ENCODE data around the gene CYSRT1.
A peak's percentile ranks its signal among the peaks of the same experiment; 100 is the strongest.

Gene CYSRT1

DNA sequence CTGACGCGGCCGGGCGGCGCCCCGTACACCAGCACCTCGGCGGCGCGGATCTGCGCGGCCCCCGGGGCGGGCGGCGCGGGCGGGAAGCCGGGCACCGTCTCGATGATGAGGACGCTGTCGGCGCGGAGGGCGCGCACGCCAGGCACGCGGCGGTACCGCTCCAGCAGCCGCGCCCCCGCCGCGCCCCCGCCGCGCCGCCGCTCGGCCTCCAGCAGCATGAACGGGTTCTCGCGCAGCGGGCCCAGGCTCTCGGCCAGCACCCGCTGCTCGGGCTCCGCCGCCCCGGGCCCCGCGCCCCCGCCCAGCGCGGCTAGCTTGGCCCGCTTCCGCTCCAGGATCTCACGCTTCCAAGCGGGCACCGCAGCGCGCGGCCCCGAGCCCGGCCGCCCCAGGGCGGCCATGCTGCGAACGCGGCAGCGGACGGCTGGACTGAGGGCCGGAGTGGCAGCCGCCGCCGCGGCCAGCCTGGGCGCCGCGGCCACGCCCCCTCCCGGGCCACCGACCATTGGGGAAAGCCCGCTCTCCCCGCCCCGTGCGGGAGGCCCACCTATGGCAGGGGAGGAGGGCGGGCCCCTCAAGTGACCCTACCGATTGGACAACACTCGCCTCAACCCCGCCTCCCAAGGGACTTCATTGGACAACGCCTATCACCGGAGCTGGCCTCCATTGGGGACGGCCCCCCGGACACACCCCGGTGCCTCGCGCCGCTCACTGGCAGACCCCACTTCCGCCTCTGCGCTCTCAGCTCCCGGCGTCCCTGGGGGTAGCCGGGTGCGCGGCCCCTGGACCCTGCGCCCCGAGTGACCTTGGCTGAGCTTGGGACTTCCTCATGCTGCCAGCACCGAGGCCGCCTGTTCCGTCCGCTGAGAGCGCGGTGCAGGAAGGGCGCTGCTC lies 24.4 kb upstream of the CYSRT1 start, which contains the start of gene TPRN (continued):
- TF ChIP-seq ZNF558 (tag by site-specific recombination; IDR thresholded peaks at IDR 0.05), result no peak
- TF ChIP-seq ZNF654 (tag by site-specific recombination; IDR thresholded peaks at IDR 0.05; ENCODE audit: low read depth), result no peak
- no peak for TF ChIP-seq ZNF146 (tag by site-specific recombination; IDR thresholded peaks at IDR 0.05)
- TF ChIP-seq RBAK (tag by site-specific recombination; IDR thresholded peaks at IDR 0.05), result no peak
- no peak for TF ChIP-seq ZNF692 (tag by site-specific recombination; IDR thresholded peaks at IDR 0.05)
- no peak for TF ChIP-seq ZNF555 (tag by site-specific recombination; conservative IDR thresholded peaks at IDR 0.05)
- no peak for TF ChIP-seq YY2 (tag by site-specific recombination; IDR thresholded peaks at IDR 0.05)
- TF ChIP-seq, protein P1, sequence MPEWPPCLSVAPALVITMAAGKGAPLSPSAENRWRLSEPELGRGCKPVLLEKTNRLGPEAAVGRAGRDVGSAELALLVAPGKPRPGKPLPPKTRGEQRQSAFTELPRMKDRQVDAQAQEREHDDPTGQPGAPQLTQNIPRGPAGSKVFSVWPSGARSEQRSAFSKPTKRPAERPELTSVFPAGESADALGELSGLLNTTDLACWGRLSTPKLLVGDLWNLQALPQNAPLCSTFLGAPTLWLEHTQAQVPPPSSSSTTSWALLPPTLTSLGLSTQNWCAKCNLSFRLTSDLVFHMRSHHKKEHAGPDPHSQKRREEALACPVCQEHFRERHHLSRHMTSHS (tag by site-specific recombination; IDR thresholded peaks at IDR 0.05), result no peak
- TF ChIP-seq ZNF792 (tag by site-specific recombination; IDR thresholded peaks at IDR 0.05), result no peak
- no peak for TF ChIP-seq ZNF514 (tag by site-specific recombination; IDR thresholded peaks at IDR 0.05)
- no peak for TF ChIP-seq ZNF677 (tag by site-specific recombination; IDR thresholded peaks at IDR 0.05)
- TF ChIP-seq, protein P2, sequence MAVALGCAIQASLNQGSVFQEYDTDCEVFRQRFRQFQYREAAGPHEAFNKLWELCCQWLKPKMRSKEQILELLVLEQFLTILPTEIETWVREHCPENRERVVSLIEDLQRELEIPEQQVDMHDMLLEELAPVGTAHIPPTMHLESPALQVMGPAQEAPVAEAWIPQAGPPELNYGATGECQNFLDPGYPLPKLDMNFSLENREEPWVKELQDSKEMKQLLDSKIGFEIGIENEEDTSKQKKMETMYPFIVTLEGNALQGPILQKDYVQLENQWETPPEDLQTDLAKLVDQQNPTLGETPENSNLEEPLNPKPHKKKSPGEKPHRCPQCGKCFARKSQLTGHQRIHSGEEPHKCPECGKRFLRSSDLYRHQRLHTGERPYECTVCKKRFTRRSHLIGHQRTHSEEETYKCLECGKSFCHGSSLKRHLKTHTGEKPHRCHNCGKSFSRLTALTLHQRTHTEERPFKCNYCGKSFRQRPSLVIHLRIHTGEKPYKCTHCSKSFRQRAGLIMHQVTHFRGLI (tag by site-specific recombination; IDR thresholded peaks at IDR 0.05), result no peak
- TF ChIP-seq TRIM28 (IDR thresholded peaks at IDR 0.05; ENCODE audit: borderline replicate concordance, low read length), result no peak
- TF ChIP-seq ZNF239 (tag by site-specific recombination; IDR thresholded peaks at IDR 0.05), result no peak
- no peak for TF ChIP-seq ZNF24 (tag by site-specific recombination; IDR thresholded peaks at IDR 0.05)
- peak; percentile 26; the same call in 1 of the 2 replicates for TF ChIP-seq ZNF513 (tag by site-specific recombination; IDR thresholded peaks at IDR 0.05)
- no peak for TF ChIP-seq ZNF138 (tag by site-specific recombination; IDR thresholded peaks at IDR 0.05; ENCODE audit: borderline replicate concordance)
- TF ChIP-seq, protein P3, sequence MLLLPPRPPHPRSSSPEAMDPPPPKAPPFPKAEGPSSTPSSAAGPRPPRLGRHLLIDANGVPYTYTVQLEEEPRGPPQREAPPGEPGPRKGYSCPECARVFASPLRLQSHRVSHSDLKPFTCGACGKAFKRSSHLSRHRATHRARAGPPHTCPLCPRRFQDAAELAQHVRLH (tag by site-specific recombination; IDR thresholded peaks at IDR 0.05), result no peak
- TF ChIP-seq KLF8 (tag by site-specific recombination; IDR thresholded peaks at IDR 0.05), result peak; percentile 92
- TF ChIP-seq ZNF48 (tag by site-specific recombination; IDR thresholded peaks at IDR 0.05), result no peak
- TF ChIP-seq ZNF571 (tag by site-specific recombination; IDR thresholded peaks at IDR 0.05), result no peak
- 0 out of 2 replicates have a peak, but pooled peaks have one; percentile 12 for TF ChIP-seq ZNF600 (tag by site-specific recombination; IDR thresholded peaks at IDR 0.05)
- no peak for TF ChIP-seq ZNF391 (tag by site-specific recombination; IDR thresholded peaks at IDR 0.05; ENCODE audit: borderline replicate concordance, low read depth)
- no peak for TF ChIP-seq SP7 (tag by site-specific recombination; IDR thresholded peaks at IDR 0.05)
- no peak for TF ChIP-seq ZNF596 (tag by site-specific recombination; IDR thresholded peaks at IDR 0.05)
- TF ChIP-seq ZNF37A (tag by site-specific recombination; IDR thresholded peaks at IDR 0.05), result no peak
- TF ChIP-seq ZNF354C (tag by site-specific recombination; IDR thresholded peaks at IDR 0.05; ENCODE audit: borderline replicate concordance, low read depth), result no peak
- no peak for TF ChIP-seq ZNF398 (tag by site-specific recombination; IDR thresholded peaks at IDR 0.05)
- no peak for TF ChIP-seq ZNF791 (tag by site-specific recombination; IDR thresholded peaks at IDR 0.05)
- no peak for TF ChIP-seq ZNF670 (tag by site-specific recombination; IDR thresholded peaks at IDR 0.05; ENCODE audit: low read depth)
- no peak for TF ChIP-seq ZNF704 (tag by site-specific recombination; IDR thresholded peaks at IDR 0.05)
- TF ChIP-seq ZNF175 (tag by site-specific recombination; IDR thresholded peaks at IDR 0.05), result no peak
